ENCODE data around the gene RYR3.

The RYR3 gene

GRCh38 chr15:33533197-33533596 is 222.4 kb downstream of the RYR3 start:
- Histone ChIP-seq H4K91ac (ENCODE audit: low read depth, low read length, poor library complexity) (no peak overlapping the region), H3K9me3 (replicated peaks in 1 of 2; ENCODE audit: control insufficient read depth in 2 of 2, insufficient read depth in 1 of 2, low read depth in 1 of 2, low read length in 2 of 2) (no peaks in the 10 kb centered on the region), H3K9ac (ENCODE audit: low read depth, low read length, poor library complexity) (no peak overlapping the region), H3K14ac (ENCODE audit: low read length) (no peak overlapping the region), H2BK12ac (ENCODE audit: low read length) (no peak overlapping the region), H3K23ac (ENCODE audit: low read depth, low read length, poor library complexity) (no peak overlapping the region), H3K36me3 (replicated peaks in 1 of 2; ENCODE audit: control insufficient read depth in 2 of 2, insufficient read depth in 2 of 2, low read length in 2 of 2) (no peaks in the 10 kb centered on the region), H2BK15ac (ENCODE audit: low read length) (no peak overlapping the region), H3K79me1 (ENCODE audit: low read depth, low read length) (no peaks in the 10 kb centered on the region), H3K4me2 (ENCODE audit: insufficient read depth, low read length, poor library complexity, severe bottlenecking) (no peak overlapping the region), H2BK5ac (ENCODE audit: low read length) (no peak overlapping the region), H3K4ac (ENCODE audit: low read length) (no peak overlapping the region), H2AFZ (ENCODE audit: low read length) (no peak overlapping the region), H3K27me3 (ENCODE audit: control insufficient read depth in 3 of 3, insufficient read depth in 3 of 3, low read depth in 1 of 3, low read length in 3 of 3) (no peaks in the 10 kb centered on the region), H3K4me1 (ENCODE audit: control insufficient read depth in 2 of 2, insufficient read depth in 1 of 2, low read depth in 1 of 2, low read length in 2 of 2) (no peaks in the 10 kb centered on the region), H3K4me3 (ENCODE audit: low read length in 2 of 2) (no peak overlapping the region), H2AK5ac (ENCODE audit: low read depth, low read length) (no peak overlapping the region), H3K27ac (replicated peaks; ENCODE audit: low read length) (no peak overlapping the region), H2BK120ac (ENCODE audit: low read depth, low read length) (no peak overlapping the region), H4K8ac (ENCODE audit: low read depth, low read length) (no peak overlapping the region), H3K18ac (ENCODE audit: low read length) (no peak overlapping the region)
- DNase-seq (ENCODE audit: low spot score), result no peak
- WGBS, 2 donors (ENCODE audit: extremely low coverage in 2 of 2, insufficient read length in 2 of 2, insufficient replicate concordance in 1 of 2), result no CpG with 5 or more reads among the region's 4 CpGs

- DNase-seq (ENCODE audit: low spot score), result no peak
- Histone ChIP-seq H2AFZ (ENCODE audit: low read length) (no peak overlapping the region), H3K4me3 (ENCODE audit: low read length in 2 of 2) (no peak overlapping the region), H3K23ac (ENCODE audit: low read depth, low read length, poor library complexity) (no peak overlapping the region), H3K18ac (ENCODE audit: low read length) (no peak overlapping the region), H2BK12ac (ENCODE audit: low read length) (no peak overlapping the region), H3K27me3 (ENCODE audit: control insufficient read depth in 3 of 3, insufficient read depth in 3 of 3, low read depth in 1 of 3, low read length in 3 of 3) (no peaks in the 10 kb centered on the region), H3K4ac (ENCODE audit: low read length) (no peak overlapping the region), H3K27ac (replicated peaks; ENCODE audit: low read length) (no peak overlapping the region), H2BK15ac (ENCODE audit: low read length) (no peak overlapping the region), H3K14ac (ENCODE audit: low read length) (no peak overlapping the region), H2BK5ac (ENCODE audit: low read length) (no peak overlapping the region), H4K91ac (ENCODE audit: low read depth, low read length, poor library complexity) (no peak overlapping the region), H3K9ac (ENCODE audit: low read depth, low read length, poor library complexity) (no peak overlapping the region), H3K4me2 (ENCODE audit: insufficient read depth, low read length, poor library complexity, severe bottlenecking) (no peak overlapping the region), H3K79me1 (ENCODE audit: low read depth, low read length) (no peaks in the 10 kb centered on the region), H3K36me3 (replicated peaks in 1 of 2; ENCODE audit: control insufficient read depth in 2 of 2, insufficient read depth in 2 of 2, low read length in 2 of 2) (no peaks in the 10 kb centered on the region), H3K9me3 (replicated peaks in 1 of 2; ENCODE audit: control insufficient read depth in 2 of 2, insufficient read depth in 1 of 2, low read depth in 1 of 2, low read length in 2 of 2) (no peaks in the 10 kb centered on the region), H2BK120ac (ENCODE audit: low read depth, low read length) (no peak overlapping the region), H2AK5ac (ENCODE audit: low read depth, low read length) (no peak overlapping the region), H4K8ac (ENCODE audit: low read depth, low read length) (no peak overlapping the region), H3K4me1 (ENCODE audit: control insufficient read depth in 2 of 2, insufficient read depth in 1 of 2, low read depth in 1 of 2, low read length in 2 of 2) (no peaks in the 10 kb centered on the region)
- WGBS, 2 donors (ENCODE audit: extremely low coverage in 2 of 2, insufficient read length in 2 of 2, insufficient replicate concordance in 1 of 2), result no CpG with 5 or more reads among the region's 4 CpGs
Observed at GRCh38 chr15:33534642-33535041, 223.9 kb downstream of the RYR3 start.

GRCh38 chr15:33535135-33535534 is 224.4 kb downstream of the RYR3 start:
- WGBS, 2 donors (ENCODE audit: extremely low coverage in 2 of 2, insufficient read length in 2 of 2, insufficient replicate concordance in 1 of 2), result no CpG with 5 or more reads among the region's 3 CpGs
- Histone ChIP-seq H3K14ac (ENCODE audit: low read length) (no peak overlapping the region), H2BK15ac (ENCODE audit: low read length) (no peak overlapping the region), H3K4me2 (ENCODE audit: insufficient read depth, low read length, poor library complexity, severe bottlenecking) (no peak overlapping the region), H2BK120ac (ENCODE audit: low read depth, low read length) (no peak overlapping the region), H3K9ac (ENCODE audit: low read depth, low read length, poor library complexity) (no peak overlapping the region), H3K4me3 (ENCODE audit: low read length in 2 of 2) (no peak overlapping the region), H3K4me1 (ENCODE audit: control insufficient read depth in 2 of 2, insufficient read depth in 1 of 2, low read depth in 1 of 2, low read length in 2 of 2) (no peaks in the 10 kb centered on the region), H2AK5ac (ENCODE audit: low read depth, low read length) (no peak overlapping the region), H3K4ac (ENCODE audit: low read length) (no peak overlapping the region), H2BK12ac (ENCODE audit: low read length) (no peak overlapping the region), H2BK5ac (ENCODE audit: low read length) (no peak overlapping the region), H3K18ac (ENCODE audit: low read length) (no peak overlapping the region), H3K36me3 (replicated peaks in 1 of 2; ENCODE audit: control insufficient read depth in 2 of 2, insufficient read depth in 2 of 2, low read length in 2 of 2) (no peaks in the 10 kb centered on the region), H4K8ac (ENCODE audit: low read depth, low read length) (no peak overlapping the region), H2AFZ (ENCODE audit: low read length) (no peak overlapping the region), H3K27ac (replicated peaks; ENCODE audit: low read length) (no peak overlapping the region), H4K91ac (ENCODE audit: low read depth, low read length, poor library complexity) (no peak overlapping the region), H3K79me1 (ENCODE audit: low read depth, low read length) (no peaks in the 10 kb centered on the region), H3K27me3 (ENCODE audit: control insufficient read depth in 3 of 3, insufficient read depth in 3 of 3, low read depth in 1 of 3, low read length in 3 of 3) (no peaks in the 10 kb centered on the region), H3K23ac (ENCODE audit: low read depth, low read length, poor library complexity) (no peak overlapping the region), H3K9me3 (replicated peaks in 1 of 2; ENCODE audit: control insufficient read depth in 2 of 2, insufficient read depth in 1 of 2, low read depth in 1 of 2, low read length in 2 of 2) (no peaks in the 10 kb centered on the region)
- no peak for DNase-seq (ENCODE audit: low spot score)

DNA sequence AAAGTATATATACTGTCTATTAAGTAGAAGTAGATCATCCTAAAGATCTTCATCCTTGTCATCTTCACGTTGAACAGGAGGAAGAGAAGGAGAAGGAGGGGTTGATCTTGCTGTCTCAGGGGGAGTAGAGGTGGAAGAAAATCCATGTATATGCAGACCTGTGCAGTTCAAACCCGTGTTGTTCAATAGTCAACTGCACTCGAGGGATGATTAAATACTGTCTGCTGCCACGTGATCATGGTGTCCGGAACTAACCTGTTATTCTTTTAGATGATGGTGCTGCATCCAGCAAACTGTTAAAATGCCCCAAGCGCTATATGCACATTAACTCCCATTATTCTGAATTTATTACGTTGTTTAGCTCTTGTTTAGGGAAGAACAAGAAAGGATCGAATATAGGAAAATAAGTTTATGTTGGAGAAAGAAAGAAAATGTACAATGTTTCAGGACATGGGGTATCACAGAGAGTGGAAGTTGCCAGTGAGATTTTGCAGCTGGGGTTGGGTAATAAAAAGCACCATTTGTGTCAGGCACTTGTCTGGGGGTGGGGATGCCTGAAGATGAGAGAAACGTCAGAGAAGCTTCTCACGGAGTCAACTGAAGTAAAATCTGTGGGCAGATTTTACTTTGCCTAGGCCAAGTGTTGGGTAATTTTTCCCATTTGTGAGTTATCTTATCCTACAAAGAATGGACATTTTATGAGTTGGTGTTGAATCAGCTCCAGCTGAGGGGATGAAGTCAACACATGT is 229.2 kb downstream of the RYR3 start:
- no peak for DNase-seq (ENCODE audit: low spot score)
- no peak overlapping the region for H2AK5ac ChIP-seq (ENCODE audit: low read depth, low read length)
- H3K27me3 ChIP-seq (ENCODE audit: control insufficient read depth in 3 of 3, insufficient read depth in 3 of 3, low read depth in 1 of 3, low read length in 3 of 3), result no peaks in the 10 kb centered on the region
- H2BK5ac ChIP-seq (ENCODE audit: low read length), result no peak overlapping the region
- H3K14ac ChIP-seq (ENCODE audit: low read length), result no peak overlapping the region
- no peak overlapping the region for H3K27ac ChIP-seq (replicated peaks; ENCODE audit: low read length)
- 100% methylated on average over 1 to 2 of the region's 10 CpGs for WGBS, 2 donors (ENCODE audit: extremely low coverage in 2 of 2, insufficient read length in 2 of 2, insufficient replicate concordance in 1 of 2)
- no peak overlapping the region for H3K9ac ChIP-seq (ENCODE audit: low read depth, low read length, poor library complexity)
- H3K79me1 ChIP-seq (ENCODE audit: low read depth, low read length), result no peaks in the 10 kb centered on the region
- no peak overlapping the region for H3K18ac ChIP-seq (ENCODE audit: low read length)
- H2BK12ac ChIP-seq (ENCODE audit: low read length), result no peak overlapping the region
- H3K9me3 ChIP-seq (replicated peaks in 1 of 2; ENCODE audit: control insufficient read depth in 2 of 2, insufficient read depth in 1 of 2, low read depth in 1 of 2, low read length in 2 of 2), result no peaks in the 10 kb centered on the region
- H3K23ac ChIP-seq (ENCODE audit: low read depth, low read length, poor library complexity), result no peak overlapping the region
- no peak overlapping the region for H2AFZ ChIP-seq (ENCODE audit: low read length)
- H2BK15ac ChIP-seq (ENCODE audit: low read length), result no peak overlapping the region
- H3K4ac ChIP-seq (ENCODE audit: low read length), result no peak overlapping the region
- H3K36me3 ChIP-seq (replicated peaks in 1 of 2; ENCODE audit: control insufficient read depth in 2 of 2, insufficient read depth in 2 of 2, low read length in 2 of 2), result no peaks in the 10 kb centered on the region
- no peaks in the 10 kb centered on the region for H3K4me1 ChIP-seq (ENCODE audit: control insufficient read depth in 2 of 2, insufficient read depth in 1 of 2, low read depth in 1 of 2, low read length in 2 of 2)
- H3K4me3 ChIP-seq (ENCODE audit: low read length in 2 of 2), result no peak overlapping the region
- no peak overlapping the region for H4K8ac ChIP-seq (ENCODE audit: low read depth, low read length)
- H2BK120ac ChIP-seq (ENCODE audit: low read depth, low read length), result no peak overlapping the region
- H4K91ac ChIP-seq (ENCODE audit: low read depth, low read length, poor library complexity), result no peak overlapping the region
- no peak overlapping the region for H3K4me2 ChIP-seq (ENCODE audit: insufficient read depth, low read length, poor library complexity, severe bottlenecking)

Data from neuronal stem cell (in vitro differentiated cells).